Ovary (tissue), 9 donors: ENCODE results near the gene ADARB2. TPM values are rescaled to one million over a fixed set of nuclear protein-coding genes. Genes with fewer than 3 reads are reported as not detected.

Source experiments
- DNase-seq, 5 donors: peaks; one replicate each; pipeline ENCODE4 v3.0.0-alpha.2; 2019 to 2020
- H3K27ac ChIP-seq, 2 donors: fragments of 200-600 bp; one replicate each; pipeline versions ENCODE4 v1.5.1 to v1.8.0; 2019 to 2022
- H3K27me3 ChIP-seq: fragments of 200-600 bp; one replicate; pipeline ENCODE4 v1.8.0; 2022
- H3K36me3 ChIP-seq: fragments of 200-600 bp; sonication (generic); one replicate; pipeline ENCODE4 v1.5.1; 2019
- H3K4me1 ChIP-seq: one replicate; pipeline ENCODE4 v1.8.1; 2013; ENCODE audit warnings: mild to moderate bottlenecking, moderate library complexity; ENCODE audit not compliant: insufficient read depth
- H3K4me3 ChIP-seq: fragments of 200-600 bp; sonication (generic); one replicate; pipeline ENCODE4 v1.5.1; 2017
- H3K9me3 ChIP-seq, 2 donors: fragments of 200-600 bp in 1 of 2; sonication (generic) in 1 of 2; one replicate each; pipeline versions ENCODE4 v1.5.1 to v1.8.1; 2013 to 2019; ENCODE audit warnings: mild to moderate bottlenecking in 1 of 2, moderate library complexity in 1 of 2
- CTCF ChIP-seq, 3 donors: fragments of 450-650 bp in 2 of 3; fragments of 200-600 bp in 1 of 3; IDR thresholded peaks; one replicate each; pipeline versions ENCODE4 v1.5.1 to v1.8.0; 2016 to 2022; ENCODE audit warnings: antibody characterized with exemption in 3 of 3, mild to moderate bottlenecking in 1 of 3
- EP300 ChIP-seq: sonication (generic); formaldehyde crosslinking; IDR thresholded peaks from one replicate; pipeline ENCODE4 v1.6.1; 2017; ENCODE audit warnings: antibody characterized with exemption
- POLR2A ChIP-seq: fragments of 450-650 bp; IDR thresholded peaks from one replicate; pipeline ENCODE4 v1.6.1; 2017; ENCODE audit warnings: antibody characterized with exemption, mild to moderate bottlenecking, moderate library complexity
- WGBS, 3 donors: extraction: QIAGEN DNeasy Blood & Tissue Kit in 1 of 3; methylation state at CpG; one replicate each; pipeline versions ENCODE4 v1.1.5 to v1.1.7; 2013 to 2017; 5-methylcytosine and 5-hydroxymethylcytosine counted together
- intact Hi-C, 4 donors: fragments of 100-400 bp; cut with DNase I; formaldehyde crosslinking; loops; one replicate each; pipeline versions ENCODE4 v1.11.0 to v1.15.1; 2022 to 2023
- polyA plus RNA-seq, 2 donors: library from polyadenylated mRNA; stranded (reverse); fragments of 200-250 nt in 1 of 2; fragments of 350-450 nt in 1 of 2; fragmentation: Illumina TruSeq in 1 of 2; extraction: RNeasy Lipid Tissue Mini Kit (QIAGEN cat#74804) in 1 of 2; gene quantifications; one replicate each; pipeline ENCODE4 v1.2.3, GENCODE V29; 2013 to 2014
- total RNA-seq, 7 donors: library from RNA; depleted of rRNA in 2 of 7; stranded (reverse); fragments of >200 nt in 2 of 7; fragmentation: NEBNext Ultra II Directional in 3 of 7; extraction: Animal tissue kit (Norgen Biotek cat#: 25700) in 3 of 7; gene quantifications; one replicate each; pipeline versions ENCODE4 v1.1.0 to v1.2.4, GENCODE V29; 2016 to 2023
- donor health status: DM: no; HTN: no; CAD: no; lungs with moderate emphysema.
- donor health status: DM: no; HTN: no; CAD: no.
- donor health status: Bipolar disorder and iron deficiency.
- donor health status: DM: yes; HTN: yes; CAD: no.
- donor health status: DM: no; HTN: no; CAD: no.
- donor health status: DM: yes; HTN: yes; CAD: no.

Gene ADARB2
- total and polyA plus RNA-seq, 9 donors, result 0.12 to 2.0 (median 0.36) TPM; not detected in 2

- 75 to 91% (median 84%) methylated on average over 7 of the region's 7 CpGs for WGBS, 3 donors
- H3K36me3 ChIP-seq, result no peaks in the 10 kb centered on the region
- H3K4me3 ChIP-seq, result no peak overlapping the region
- DNase-seq, result no peak
- no peaks in the 10 kb centered on the region for H3K4me1 ChIP-seq
- H3K9me3 ChIP-seq, result no peaks in the 10 kb centered on the region
- no peak overlapping the region for H3K27ac ChIP-seq
- H3K27me3 ChIP-seq, result no peaks in the 10 kb centered on the region
- intact Hi-C loops, result no loop called here
- TF ChIP-seq CTCF (IDR thresholded peaks at IDR 0.05) (no peak), EP300 (no peak), POLR2A (no peak)
Measured at GRCh38 chr10:1451941-1452340, 285.4 kb downstream of the ADARB2 start.

- Histone ChIP-seq H3K27ac (no peak overlapping the region), H3K27me3 (no peaks in the 10 kb centered on the region), H3K9me3 (no peaks in the 10 kb centered on the region), H3K4me1 (no peaks in the 10 kb centered on the region), H3K4me3 (no peak overlapping the region), H3K36me3 (no peaks in the 10 kb centered on the region)
- 77 to 83% (median 82%) methylated on average over 4 of the region's 4 CpGs for WGBS, 3 donors
- no peak for DNase-seq
- intact Hi-C loops, result no loop called here
- no peak for TF ChIP-seq POLR2A
- TF ChIP-seq CTCF (IDR thresholded peaks at IDR 0.05), result no peak
- TF ChIP-seq EP300, result no peak
Measured at GRCh38 chr10:1451362-1451888, 285.9 kb downstream of the ADARB2 start.

- Histone ChIP-seq H3K4me3 (no peak overlapping the region), H3K36me3 (no peaks in the 10 kb centered on the region), H3K27me3 (no peaks in the 10 kb centered on the region), H3K27ac (no peak overlapping the region), H3K9me3 (no peaks in the 10 kb centered on the region), H3K4me1 (no peaks in the 10 kb centered on the region)
- no peak for DNase-seq
- 28 to 42% (median 31%) methylated on average over 16 of the region's 16 CpGs for WGBS, 3 donors
- intact Hi-C loops, result no loop called here
- no peak for TF ChIP-seq EP300
- no peak for TF ChIP-seq POLR2A
- TF ChIP-seq CTCF (IDR thresholded peaks at IDR 0.05), result no peak
Measured at GRCh38 chr10:1449572-1450205, 287.6 kb downstream of the ADARB2 start.

- no peaks in the 10 kb centered on the region for H3K36me3 ChIP-seq
- intact Hi-C loops, result no loop called here
- H3K9me3 ChIP-seq, result no peaks in the 10 kb centered on the region
- DNase-seq, result no peak
- H3K4me3 ChIP-seq, result no peak overlapping the region
- H3K27ac ChIP-seq, result no peak overlapping the region
- H3K4me1 ChIP-seq, result no peaks in the 10 kb centered on the region
- 66 to 82% (median 73%) methylated on average over 7 of the region's 7 CpGs for WGBS, 3 donors
- no peaks in the 10 kb centered on the region for H3K27me3 ChIP-seq
- no peak for TF ChIP-seq POLR2A
- TF ChIP-seq CTCF (IDR thresholded peaks at IDR 0.05), result no peak
Measured at GRCh38 chr10:1449021-1449420, 288.3 kb downstream of the ADARB2 start.
